ENCODE data around the gene SDSL. TPM values are rescaled to one million over a fixed set of nuclear protein-coding genes. Genes with fewer than 3 reads are reported as not detected.

Gene SDSL
- total RNA-seq, 3 donors from 2014 or later (not counting 1 experiment from before 2014, with no cell fraction given), result 1.0 to 7.5 (median 3.7) TPM

DNA sequence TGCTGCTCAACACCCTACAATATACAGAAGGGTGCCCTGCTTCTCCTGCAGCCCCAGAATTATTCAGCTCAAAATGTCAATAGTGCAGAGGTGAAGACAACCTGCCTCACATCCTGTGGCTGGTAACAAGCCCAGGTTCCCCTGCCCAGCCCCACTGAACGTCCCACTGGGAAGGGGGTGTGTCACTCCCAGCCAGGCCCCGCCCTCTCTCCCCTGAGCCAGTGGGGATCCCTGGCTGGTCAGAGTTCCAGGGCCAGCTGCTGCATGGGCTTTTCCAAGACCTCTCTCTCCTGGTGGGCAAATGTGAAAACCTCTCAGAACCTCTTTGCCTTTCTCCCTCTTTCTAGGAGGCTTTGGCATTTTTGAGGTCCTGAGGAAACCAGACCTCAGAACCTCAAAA lies 63.1 kb downstream of the SDSL start:
- WGBS (ENCODE audit: insufficient coverage), result 3% methylated on average over 2 of the region's 2 CpGs
- no peaks in the 10 kb centered on the region for H3K9me3 Mint-ChIP-seq
- intact Hi-C loops (cut with micrococcal nuclease), result no loop called here
- H3K4me1 ChIP-seq (ENCODE audit: control insufficient read depth, insufficient read depth, low read length), result no peaks in the 10 kb centered on the region
- no peak overlapping the region for H3K4me3 Mint-ChIP-seq
- H3K9me3 ChIP-seq (ENCODE audit: control insufficient read depth, insufficient read depth, low read length), result no peaks in the 10 kb centered on the region
- ATAC-seq, result no peak
- H3K27ac Mint-ChIP-seq, result no peak overlapping the region
- H3K36me3 Mint-ChIP-seq, result no peaks in the 10 kb centered on the region
- no peak for DNase-seq
- peaks cover 40 to 41% of the 10 kb centered on the region in 2 donors for H3K27me3 Mint-ChIP-seq (ENCODE audit: low read depth in 2 of 2)
- H3K27ac ChIP-seq (ENCODE audit: low read length), result no peak overlapping the region
- peaks cover 9% of the 10 kb centered on the region for H3K27me3 ChIP-seq (ENCODE audit: control insufficient read depth, insufficient read depth, low read length)
- no peaks in the 10 kb centered on the region for H3K4me1 Mint-ChIP-seq
- no peak overlapping the region for H3K4me3 ChIP-seq (ENCODE audit: low read length)
- TF ChIP-seq, protein P1, sequence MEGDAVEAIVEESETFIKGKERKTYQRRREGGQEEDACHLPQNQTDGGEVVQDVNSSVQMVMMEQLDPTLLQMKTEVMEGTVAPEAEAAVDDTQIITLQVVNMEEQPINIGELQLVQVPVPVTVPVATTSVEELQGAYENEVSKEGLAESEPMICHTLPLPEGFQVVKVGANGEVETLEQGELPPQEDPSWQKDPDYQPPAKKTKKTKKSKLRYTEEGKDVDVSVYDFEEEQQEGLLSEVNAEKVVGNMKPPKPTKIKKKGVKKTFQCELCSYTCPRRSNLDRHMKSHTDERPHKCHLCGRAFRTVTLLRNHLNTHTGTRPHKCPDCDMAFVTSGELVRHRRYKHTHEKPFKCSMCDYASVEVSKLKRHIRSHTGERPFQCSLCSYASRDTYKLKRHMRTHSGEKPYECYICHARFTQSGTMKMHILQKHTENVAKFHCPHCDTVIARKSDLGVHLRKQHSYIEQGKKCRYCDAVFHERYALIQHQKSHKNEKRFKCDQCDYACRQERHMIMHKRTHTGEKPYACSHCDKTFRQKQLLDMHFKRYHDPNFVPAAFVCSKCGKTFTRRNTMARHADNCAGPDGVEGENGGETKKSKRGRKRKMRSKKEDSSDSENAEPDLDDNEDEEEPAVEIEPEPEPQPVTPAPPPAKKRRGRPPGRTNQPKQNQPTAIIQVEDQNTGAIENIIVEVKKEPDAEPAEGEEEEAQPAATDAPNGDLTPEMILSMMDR (IDR thresholded peaks at IDR 0.05), result no peak
- no peaks in the 10 kb centered on the region for H3K36me3 ChIP-seq (ENCODE audit: control insufficient read depth, insufficient read depth, low read length)

DNA sequence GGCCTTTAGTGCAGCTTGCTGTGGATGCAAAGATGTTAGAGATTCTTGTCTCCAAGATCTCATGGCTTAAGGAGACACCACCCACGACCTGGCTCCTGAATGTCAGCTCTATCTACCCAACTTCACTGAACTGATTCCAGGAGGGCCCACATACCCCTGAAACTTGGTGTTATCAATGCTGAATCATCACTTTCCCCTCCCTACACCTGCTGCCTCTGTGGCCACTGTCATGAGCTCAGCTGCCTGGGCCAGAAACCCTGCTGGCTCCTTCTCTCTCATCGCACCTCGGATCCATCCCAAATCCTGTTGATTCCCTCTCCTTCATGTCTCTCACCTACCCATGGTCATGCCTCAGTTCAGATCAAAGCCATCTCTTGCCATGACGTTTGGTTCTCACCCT lies 64.5 kb downstream of the SDSL start:
- ATAC-seq (no peak), DNase-seq (no peak)
- Mint-ChIP-seq H3K4me3 (no peak overlapping the region), H3K27ac (no peak overlapping the region), H3K4me1 (no peaks in the 10 kb centered on the region), H3K27me3 (ENCODE audit: low read depth in 2 of 2) (peaks cover 28 to 32% of the 10 kb centered on the region in 2 donors), H3K36me3 (no peaks in the 10 kb centered on the region), H3K9me3 (no peaks in the 10 kb centered on the region)
- WGBS (ENCODE audit: insufficient coverage), result 44% methylated on average over 4 of the region's 4 CpGs
- Histone ChIP-seq H3K36me3 (ENCODE audit: control insufficient read depth, insufficient read depth, low read length) (no peaks in the 10 kb centered on the region), H3K9me3 (ENCODE audit: control insufficient read depth, insufficient read depth, low read length) (no peaks in the 10 kb centered on the region), H3K27me3 (ENCODE audit: control insufficient read depth, insufficient read depth, low read length) (peaks cover 4% of the 10 kb centered on the region), H3K4me1 (ENCODE audit: control insufficient read depth, insufficient read depth, low read length) (no peaks in the 10 kb centered on the region), H3K4me3 (ENCODE audit: low read length) (no peak overlapping the region), H3K27ac (ENCODE audit: low read length) (no peak overlapping the region)
- intact Hi-C loops (cut with micrococcal nuclease), result no loop called here
- TF ChIP-seq, protein P1 (IDR thresholded peaks at IDR 0.05), result no peak

Other genes starting within 250 kb of the SDSL start
- 100 to 1,000 TPM in 1 of 3 donors, 10 to 100 TPM in 2; 84.6 to 100 (median 97.1) TPM for gene DDX54, start 236.9 kb upstream of the SDSL start, total RNA-seq
- 10 to 100 TPM in 2 of 3 donors, 1 to 10 TPM in 1; 7.7 to 13.8 (median 12.0) TPM for gene RITA1, start 236.7 kb upstream of the SDSL start, total RNA-seq
- gene TPCN1, start 200.9 kb upstream of the SDSL start, total RNA-seq, result 10 to 100 TPM in 2 of 3 donors, 1 to 10 TPM in 1; 7.2 to 21.4 (median 10.7) TPM
- gene SLC8B1, start 87.3 kb upstream of the SDSL start, total RNA-seq, result 10 to 100 TPM; 26.1 to 34.4 (median 31.2) TPM
- 10 to 100 TPM; 15.5 to 18.1 (median 16.3) TPM for gene PLBD2, start 63.8 kb upstream of the SDSL start, total RNA-seq
- gene SDS, start 18.5 kb upstream of the SDSL start, total RNA-seq, result not detected
- gene LHX5, start 49.5 kb downstream of the SDSL start, total RNA-seq, result not detected